Neural cell (in vitro differentiated cells): ENCODE measurements around the gene ACVR1.

Source experiments
- CTCF ChIP-seq: fragments of 450-650 bp; IDR thresholded peaks from 2 replicates; pipeline ENCODE4 v1.5.1; 2014; ENCODE audit warnings: antibody characterized with exemption, mild to moderate bottlenecking, moderate library complexity; ENCODE audit not compliant: poor library complexity, severe bottlenecking
- EP300 ChIP-seq: fragments of 450-650 bp; conservative IDR thresholded peaks from 2 replicates; pipeline ENCODE4 v1.6.1; 2014; ENCODE audit warnings: antibody characterized with exemption, mild to moderate bottlenecking, moderate library complexity; ENCODE audit not compliant: poor library complexity, severe bottlenecking
- EZH2 ChIP-seq: fragments of 200-600, 300-800 bp; shearing (Covaris generic), sonication (generic); IDR thresholded peaks from 2 replicates; pipeline ENCODE4 v1.6.1; 2014; ENCODE audit warnings: antibody characterized with exemption, low read length, borderline replicate concordance, mild to moderate bottlenecking; ENCODE audit not compliant: insufficient read depth, poor library complexity, severe bottlenecking
- MXI1 ChIP-seq: fragments of 450-650 bp; conservative IDR thresholded peaks from 2 replicates; pipeline ENCODE4 v1.6.1; 2014; ENCODE audit warnings: antibody characterized with exemption, mild to moderate bottlenecking; ENCODE audit not compliant: poor library complexity, severe bottlenecking
- POLR2AphosphoS5 ChIP-seq: IDR thresholded peaks from 2 replicates; pipeline ENCODE4 v1.6.1; 2012
- RAD21 ChIP-seq: fragments of 450-650 bp; conservative IDR thresholded peaks from 2 replicates; pipeline ENCODE4 v1.6.1; 2014; ENCODE audit warnings: antibody characterized with exemption, mild to moderate bottlenecking, moderate library complexity
- REST ChIP-seq: IDR thresholded peaks from 2 replicates; pipeline ENCODE4 v1.6.1; 2012; ENCODE audit warnings: borderline replicate concordance

DNA sequence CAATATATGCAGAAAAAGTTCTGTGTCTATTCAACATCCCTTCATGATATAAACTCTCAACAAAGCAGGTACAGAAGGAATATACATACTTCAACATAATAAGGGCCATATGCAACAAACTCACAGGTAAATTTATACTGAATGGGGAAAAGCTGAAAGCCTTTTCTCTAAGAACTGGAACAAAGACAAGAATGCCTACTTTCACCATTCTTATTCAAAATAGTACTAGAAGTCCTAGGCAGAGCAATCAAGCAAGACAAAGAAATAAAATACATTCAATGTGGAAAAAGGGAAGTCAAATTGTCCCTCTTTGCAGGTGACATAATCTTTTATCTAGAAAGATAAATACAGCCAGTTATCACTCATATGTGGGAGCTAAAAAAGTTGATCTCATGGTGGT, 116.3 kb downstream of the ACVR1 start:
- TF ChIP-seq RAD21 (no peak), EZH2 (no peak), CTCF (no peak), POLR2AphosphoS5 (no peak), MXI1 (no peak), REST (no peak), EP300 (no peak)
